Naive thymus-derived CD4-positive, alpha-beta T cell (primary cell): ENCODE data around the gene HMG20A. TPM values are rescaled to one million over a fixed set of nuclear protein-coding genes. Genes with fewer than 3 reads are reported as not detected.

Source experiments
- ATAC-seq: fragments of 150-1000 bp; cut with Tn5 transposase; 2 replicates; pipeline ENCODE4 v1.10.0; 2021; ENCODE audit warnings: mild to moderate bottlenecking, moderate library complexity
- CTCF ChIA-PET: fragments of 350-600 bp; sonication (Branson Sonifier 250); formaldehyde crosslinking; loops from one replicate; lab custom pipeline; 2021; ENCODE audit warnings: antibody characterized with exemption; lab: Charles Lee
- POLR2A ChIA-PET: fragments of 350-600 bp; sonication (Branson Sonifier 250); formaldehyde crosslinking; loops from one replicate; lab custom pipeline; 2021; ENCODE audit warnings: antibody characterized with exemption, inconsistent platforms; lab: Charles Lee
- DNase-seq, 9 donors: peaks; one replicate each; pipeline versions ENCODE4 v3.0.0 to v3.0.0-alpha.2; 2020 to 2022; ENCODE audit warnings: mixed read lengths in 1 of 9
- H3K27ac ChIP-seq: one replicate; pipeline ENCODE4 v1.7.0; 2013; ENCODE audit warnings: mild to moderate bottlenecking, low read depth, low read length, moderate library complexity
- H3K27me3 ChIP-seq, 2 donors: one replicate each; pipeline ENCODE4 v1.7.0; 2013; ENCODE audit warnings: low read length in 2 of 2, mild to moderate bottlenecking in 2 of 2, moderate library complexity in 2 of 2; ENCODE audit not compliant: control insufficient read depth in 2 of 2, insufficient read depth in 2 of 2
- H3K36me3 ChIP-seq, 3 experiments: 1 replicate in 2 of 3; 2 replicates in 1 of 3; pipeline ENCODE4 v1.7.0; 2013; ENCODE audit warnings: low read length in 3 of 3, mild to moderate bottlenecking in 3 of 3, moderate library complexity in 1 of 3; ENCODE audit not compliant: insufficient read depth in 3 of 3, control insufficient read depth in 2 of 3
- H3K4me1 ChIP-seq, 2 donors: one replicate each; pipeline ENCODE4 v1.7.0; 2013; ENCODE audit warnings: low read length in 2 of 2, mild to moderate bottlenecking in 2 of 2, moderate library complexity in 1 of 2; ENCODE audit not compliant: control insufficient read depth in 2 of 2, insufficient read depth in 2 of 2
- H3K4me3 ChIP-seq: 2 replicates; pipeline ENCODE4 v1.7.0; 2013; ENCODE audit warnings: mild to moderate bottlenecking, low read length
- H3K9me3 ChIP-seq, 3 experiments: 1 replicate in 2 of 3; 2 replicates in 1 of 3; pipeline ENCODE4 v1.7.0; 2013; ENCODE audit warnings: low read length in 3 of 3; ENCODE audit not compliant: control insufficient read depth in 2 of 3
- H3K27ac Mint-ChIP-seq, 9 donors: one replicate each; pipeline ENCODE4 v1.8.0; 2020 to 2022; ENCODE audit warnings: mixed read lengths in 9 of 9, mild to moderate bottlenecking in 8 of 9, moderate library complexity in 5 of 9, inconsistent platforms in 2 of 9
- H3K27me3 Mint-ChIP-seq, 5 donors: one replicate each; pipeline ENCODE4 v1.8.0; 2021 to 2022; ENCODE audit warnings: mixed read lengths in 5 of 5, mild to moderate bottlenecking in 1 of 5
- H3K36me3 Mint-ChIP-seq, 5 donors: one replicate each; pipeline ENCODE4 v1.8.0; 2020 to 2022; ENCODE audit warnings: mixed read lengths in 5 of 5, mild to moderate bottlenecking in 3 of 5, inconsistent platforms in 1 of 5
- H3K4me1 Mint-ChIP-seq, 7 donors: one replicate each; pipeline ENCODE4 v1.8.0; 2020 to 2022; ENCODE audit warnings: mixed read lengths in 7 of 7, mild to moderate bottlenecking in 3 of 7, inconsistent platforms in 1 of 7
- H3K4me3 Mint-ChIP-seq, 10 donors: one replicate each; pipeline ENCODE4 v1.8.0; 2020 to 2022; ENCODE audit warnings: mild to moderate bottlenecking in 10 of 10, mixed read lengths in 10 of 10, moderate library complexity in 6 of 10, inconsistent platforms in 2 of 10
- H3K9me3 Mint-ChIP-seq, 11 donors: one replicate each; pipeline ENCODE4 v1.8.0; 2020 to 2022; ENCODE audit warnings: mixed read lengths in 11 of 11, mild to moderate bottlenecking in 4 of 11, inconsistent platforms in 1 of 11, moderate library complexity in 1 of 11
- intact Hi-C, 2 donors: fragments of 100-400 bp; cut with micrococcal nuclease; formaldehyde crosslinking; loops; one replicate each; pipeline ENCODE4 v1.15.1; 2023
- polyA plus RNA-seq, 2 donors: library from polyadenylated mRNA; unstranded; fragments of 300-500 nt; fragmentation: Illumina TruSeq; gene quantifications; one replicate each; pipeline ENCODE4 v1.2.3, GENCODE V29; 2021
- total RNA-seq, 6 experiments: library from RNA in 5 of 6; stranded (reverse) in 5 of 6; gene quantifications; 1 replicate in 5 of 6; 2 replicates in 1 of 6; pipeline ENCODE4 v1.2.3 and lab custom pipeline; 2021 to 2026

HMG20A gene
- total and polyA plus RNA-seq, 7 experiments from 2014 or later = 26.9 to 61.1 (median 38.4) TPM

- Mint-ChIP-seq H3K4me1 (peaks cover 0 to 21% (median 14%) of the 10 kb centered on the region in 7 donors), H3K9me3 (peaks cover 0 to 3% (median 0%) of the 10 kb centered on the region in 11 donors), H3K36me3 (peaks cover 0 to 11% (median 0%) of the 10 kb centered on the region in 5 donors), H3K4me3 (no peak overlapping the region), H3K27ac (no peak overlapping the region), H3K27me3 (no peaks in the 10 kb centered on the region)
- H3K27me3 ChIP-seq = no peaks in the 10 kb centered on the region
- DNase-seq (no peak), ATAC-seq (no peak)
- intact Hi-C loops = no loop called here
- POLR2A ChIA-PET = no interaction called here
- no peak overlapping the region for H3K4me3 ChIP-seq
- H3K36me3 ChIP-seq = no peaks in the 10 kb centered on the region
- CTCF ChIA-PET = no interaction called here
- H3K27ac ChIP-seq = no peak overlapping the region
- H3K4me1 ChIP-seq = no peaks in the 10 kb centered on the region
- no peaks in the 10 kb centered on the region for H3K9me3 ChIP-seq
Observed at GRCh38 chr15:77511869-77512268, 91.2 kb downstream of the HMG20A start.

- H3K4me1 Mint-ChIP-seq = peaks cover 0 to 11% (median 10%) of the 10 kb centered on the region in 7 donors
- no peak overlapping the region for H3K27ac Mint-ChIP-seq
- no peak for ATAC-seq
Observed at GRCh38 chr15:77513226-77513625, 92.5 kb downstream of the HMG20A start.

GRCh38 chr15:77514641-77515402 lies 94.1 kb downstream of the HMG20A start:
- Histone ChIP-seq H3K4me3 (no peak overlapping the region), H3K4me1 (no peaks in the 10 kb centered on the region), H3K36me3 (no peaks in the 10 kb centered on the region), H3K9me3 (no peaks in the 10 kb centered on the region), H3K27ac (no peak overlapping the region), H3K27me3 (no peaks in the 10 kb centered on the region)
- POLR2A ChIA-PET = no interaction called here
- CTCF ChIA-PET = interaction anchor here (0.6 kb wide), 1 partner anchor 11 kb away, joined by 4 read pairs; no protein-coding TSS in a partner anchor
- H3K27ac Mint-ChIP-seq = no peak overlapping the region
- H3K27me3 Mint-ChIP-seq = no peaks in the 10 kb centered on the region
- no peak overlapping the region for H3K4me3 Mint-ChIP-seq
- ATAC-seq (no peak), DNase-seq (no peak)
- intact Hi-C loops = no loop called here
- peaks cover 0 to 7% (median 0%) of the 10 kb centered on the region in 5 donors for H3K36me3 Mint-ChIP-seq
- no peaks in the 10 kb centered on the region for H3K4me1 Mint-ChIP-seq
- peaks cover 0 to 3% (median 0%) of the 10 kb centered on the region in 11 donors for H3K9me3 Mint-ChIP-seq

More at GRCh38 chr15:77513226-77513625, 92.5 kb downstream of the HMG20A start:
- Histone ChIP-seq H3K27ac (no peak overlapping the region), H3K36me3 (no peaks in the 10 kb centered on the region), H3K27me3 (no peaks in the 10 kb centered on the region), H3K4me1 (no peaks in the 10 kb centered on the region), H3K9me3 (no peaks in the 10 kb centered on the region), H3K4me3 (no peak overlapping the region)
- intact Hi-C loops = no loop called here
- H3K36me3 Mint-ChIP-seq = peaks cover 0 to 7% (median 0%) of the 10 kb centered on the region in 5 donors
- DNase-seq = no peak
- ChIA-PET POLR2A (no interaction called here), CTCF (no interaction called here)
- H3K27me3 Mint-ChIP-seq = no peaks in the 10 kb centered on the region
- no peak overlapping the region for H3K4me3 Mint-ChIP-seq
- peaks cover 0 to 3% (median 0%) of the 10 kb centered on the region in 11 donors for H3K9me3 Mint-ChIP-seq

- H3K27ac Mint-ChIP-seq = no peak overlapping the region
- H3K9me3 Mint-ChIP-seq = peaks cover 0 to 3% (median 0%) of the 10 kb centered on the region in 11 donors
- H3K36me3 Mint-ChIP-seq = peaks cover 0 to 7% (median 0%) of the 10 kb centered on the region in 5 donors
- ATAC-seq = no peak
- H3K4me1 Mint-ChIP-seq = no peaks in the 10 kb centered on the region
- Histone ChIP-seq H3K4me1 (no peaks in the 10 kb centered on the region), H3K4me3 (no peak overlapping the region), H3K27me3 (no peaks in the 10 kb centered on the region), H3K9me3 (no peaks in the 10 kb centered on the region), H3K36me3 (no peaks in the 10 kb centered on the region), H3K27ac (no peak overlapping the region)
- ChIA-PET CTCF (no interaction called here), POLR2A (no interaction called here)
- H3K4me3 Mint-ChIP-seq = no peak overlapping the region
- no peaks in the 10 kb centered on the region for H3K27me3 Mint-ChIP-seq
- intact Hi-C loops = no loop called here
- DNase-seq = no peak
Observed at GRCh38 chr15:77515613-77516012, 94.9 kb downstream of the HMG20A start.

- no peak for ATAC-seq
- intact Hi-C loops = no loop called here
- no peak overlapping the region for H3K27ac ChIP-seq
- Mint-ChIP-seq H3K27ac (no peak overlapping the region), H3K4me3 (no peak overlapping the region), H3K27me3 (no peaks in the 10 kb centered on the region), H3K9me3 (peaks cover 0 to 3% (median 0%) of the 10 kb centered on the region in 11 donors), H3K4me1 (no peaks in the 10 kb centered on the region), H3K36me3 (peaks cover 0 to 7% (median 0%) of the 10 kb centered on the region in 5 donors)
- no peak for DNase-seq
- H3K27me3 ChIP-seq = no peaks in the 10 kb centered on the region
- ChIA-PET CTCF (no interaction called here), POLR2A (no interaction called here)
- no peaks in the 10 kb centered on the region for H3K9me3 ChIP-seq
- no peaks in the 10 kb centered on the region for H3K36me3 ChIP-seq
- H3K4me3 ChIP-seq = no peak overlapping the region
- H3K4me1 ChIP-seq = no peaks in the 10 kb centered on the region
Observed at GRCh38 chr15:77516076-77516475, 95.4 kb downstream of the HMG20A start.

GRCh38 chr15:77516786-77517185 lies 96.1 kb downstream of the HMG20A start:
- Mint-ChIP-seq H3K4me1 (no peaks in the 10 kb centered on the region), H3K36me3 (peaks cover 0 to 7% (median 0%) of the 10 kb centered on the region in 5 donors), H3K27me3 (peaks cover 0 to 1% (median 0%) of the 10 kb centered on the region in 5 donors), H3K4me3 (no peak overlapping the region), H3K9me3 (peaks cover 0 to 3% (median 0%) of the 10 kb centered on the region in 11 donors), H3K27ac (no peak overlapping the region)
- ChIA-PET CTCF (no interaction called here), POLR2A (no interaction called here)
- Histone ChIP-seq H3K9me3 (no peaks in the 10 kb centered on the region), H3K27ac (no peak overlapping the region), H3K4me1 (no peaks in the 10 kb centered on the region), H3K4me3 (no peak overlapping the region), H3K27me3 (no peaks in the 10 kb centered on the region), H3K36me3 (no peaks in the 10 kb centered on the region)
- DNase-seq (no peak), ATAC-seq (no peak)
- intact Hi-C loops = no loop called here

GRCh38 chr15:77517579-77517978 lies 96.9 kb downstream of the HMG20A start:
- no peak for DNase-seq
- CTCF ChIA-PET = no interaction called here
- no peak overlapping the region for H3K4me3 Mint-ChIP-seq

More at GRCh38 chr15:77517579-77517978, 96.9 kb downstream of the HMG20A start:
- Histone ChIP-seq H3K27me3 (no peaks in the 10 kb centered on the region), H3K4me3 (no peak overlapping the region), H3K9me3 (no peaks in the 10 kb centered on the region), H3K4me1 (no peaks in the 10 kb centered on the region), H3K27ac (no peak overlapping the region), H3K36me3 (no peaks in the 10 kb centered on the region)
- Mint-ChIP-seq H3K27me3 (peaks cover 0 to 2% (median 0%) of the 10 kb centered on the region in 5 donors), H3K27ac (no peak overlapping the region), H3K4me1 (no peaks in the 10 kb centered on the region), H3K9me3 (peaks cover 0 to 3% (median 0%) of the 10 kb centered on the region in 11 donors), H3K36me3 (peaks cover 0 to 7% (median 0%) of the 10 kb centered on the region in 5 donors)
- POLR2A ChIA-PET = no interaction called here
- intact Hi-C loops = no loop called here
- ATAC-seq = no peak
